Measurements from ENCODE around the gene CCDC12. TPM values are rescaled to one million over a fixed set of nuclear protein-coding genes. Genes with fewer than 3 reads are reported as not detected.

Gene CCDC12
- total RNA-seq, 1 donor from 2014 or later = 33.0 TPM

GRCh38 chr3:46873521-46873920 lies 103.0 kb downstream of the CCDC12 start:
- no peak overlapping the region for H3K4me3 ChIP-seq (ENCODE audit: low read depth, low read length)
- TF ChIP-seq CTCF (IDR thresholded peaks at IDR 0.05; ENCODE audit: insufficient read depth, low read length, poor library complexity, severe bottlenecking) = no peak
- no peak for DNase-seq (ENCODE audit: low read depth)
- H3K27me3 ChIP-seq (ENCODE audit: control insufficient read depth, insufficient read depth, low read length) = no peaks in the 10 kb centered on the region
- no peaks in the 10 kb centered on the region for H3K36me3 ChIP-seq (ENCODE audit: control insufficient read depth, insufficient read depth, low read length)

Other genes with a start within 250 kb of the CCDC12 start
- gene MYL3, start 113.3 kb downstream of the CCDC12 start, total RNA-seq = 0.54 and 2.7 TPM in 2 replicates
- gene PTH1R, start 99.0 kb downstream of the CCDC12 start, total RNA-seq = 1.7 and 2.1 TPM in 2 replicates
- gene NBEAL2, start 2.9 kb upstream of the CCDC12 start, total RNA-seq = 37.5 and 53.7 TPM in 2 replicates
- 25.0 and 31.1 TPM in 2 replicates for gene SETD2, start 187.4 kb upstream of the CCDC12 start, total RNA-seq

Data from kidney epithelial cell (primary cell).